ENCODE results near the gene ODAD3.
"Not testable (repeated sequence)": the region's sequence is repeated elsewhere in the genome, so short reads cannot be mapped to it uniquely, and the experiment has no call there.

GRCh38 chr19:11433526-11433925 lies 1.4 kb downstream of the ODAD3 start:
- TF ChIP-seq, protein P1, sequence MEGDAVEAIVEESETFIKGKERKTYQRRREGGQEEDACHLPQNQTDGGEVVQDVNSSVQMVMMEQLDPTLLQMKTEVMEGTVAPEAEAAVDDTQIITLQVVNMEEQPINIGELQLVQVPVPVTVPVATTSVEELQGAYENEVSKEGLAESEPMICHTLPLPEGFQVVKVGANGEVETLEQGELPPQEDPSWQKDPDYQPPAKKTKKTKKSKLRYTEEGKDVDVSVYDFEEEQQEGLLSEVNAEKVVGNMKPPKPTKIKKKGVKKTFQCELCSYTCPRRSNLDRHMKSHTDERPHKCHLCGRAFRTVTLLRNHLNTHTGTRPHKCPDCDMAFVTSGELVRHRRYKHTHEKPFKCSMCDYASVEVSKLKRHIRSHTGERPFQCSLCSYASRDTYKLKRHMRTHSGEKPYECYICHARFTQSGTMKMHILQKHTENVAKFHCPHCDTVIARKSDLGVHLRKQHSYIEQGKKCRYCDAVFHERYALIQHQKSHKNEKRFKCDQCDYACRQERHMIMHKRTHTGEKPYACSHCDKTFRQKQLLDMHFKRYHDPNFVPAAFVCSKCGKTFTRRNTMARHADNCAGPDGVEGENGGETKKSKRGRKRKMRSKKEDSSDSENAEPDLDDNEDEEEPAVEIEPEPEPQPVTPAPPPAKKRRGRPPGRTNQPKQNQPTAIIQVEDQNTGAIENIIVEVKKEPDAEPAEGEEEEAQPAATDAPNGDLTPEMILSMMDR (IDR thresholded peaks at IDR 0.05) = not testable (repeated sequence)
- TF ChIP-seq POLR2AphosphoS5 (IDR thresholded peaks at IDR 0.05); POLR2A (IDR thresholded peaks at IDR 0.05; ENCODE audit: low read depth); EP300 (IDR thresholded peaks at IDR 0.05): not testable (repeated sequence)

Measured in esophagus muscularis mucosa (tissue), 4 donors.